H1 (cell line): Measurements from ENCODE around the gene SHOX. TPM values are rescaled to one million over a fixed set of nuclear protein-coding genes. Genes with fewer than 3 reads are reported as not detected.

Source experiments
- CBX5 ChIP-seq: fragments of 300-800, 300-1000 bp; sonication (generic); IDR thresholded peaks from 2 replicates; pipeline ENCODE4 v1.7.1; 2016; ENCODE audit warnings: antibody characterized with exemption, low read length, low read depth
- CHD7 ChIP-seq: fragments of 300-600 bp; sonication (generic); IDR thresholded peaks from 2 replicates; pipeline ENCODE4 v1.7.1; 2012; ENCODE audit warnings: low read length, moderate library complexity, mild to moderate bottlenecking, inconsistent platforms; ENCODE audit not compliant: insufficient replicate concordance
- HDAC2 ChIP-seq, 2 experiments: fragments of 300-600 bp in 1 of 2; sonication (generic) in 1 of 2; IDR thresholded peaks; 2 replicates each; pipeline ENCODE4 v1.6.1; 2011 to 2012; ENCODE audit warnings: low read depth in 2 of 2, low read length in 2 of 2, mild to moderate bottlenecking in 2 of 2, moderate library complexity in 2 of 2, borderline replicate concordance in 1 of 2, inconsistent platforms in 1 of 2
- HDAC6 ChIP-seq: IDR thresholded peaks from one replicate; pipeline ENCODE4 v1.7.1; 2012; ENCODE audit warnings: low read depth, mild to moderate bottlenecking, inconsistent platforms, low read length, moderate library complexity
- polyA plus RNA-seq, 7 experiments: library from polyadenylated mRNA; depleted of rRNA in 3 of 7; stranded (reverse) in 5 of 7; unstranded in 2 of 7; fragments of >200 nt in 5 of 7; fragments of 200-250 nt in 2 of 7; gene quantifications; 1 replicate in 5 of 7; 2 replicates in 1 of 7; 4 replicates in 1 of 7; pipeline versions ENCODE4 v1.2.1 to v1.2.3, GENCODE V29; 2011 to 2013; ENCODE audit warnings: missing spikeins in 2 of 7, mixed read lengths in 2 of 7
- total RNA-seq: library from RNA; stranded (reverse); fragmentation: NEBNext Ultra II Directional; extraction: Animal tissue kit (Norgen Biotek cat#: 25700); gene quantifications from 2 replicates; pipeline ENCODE4 v1.2.1, GENCODE V29; 2021

The SHOX gene
- total and polyA plus RNA-seq, 2 of the 8 experiments (the other 6 are each of a cell fraction or from before 2014, with no cell fraction given): 0.05 to 0.15 TPM

- TF ChIP-seq CHD7 (no peak), CBX5 (no peak), HDAC6 (no peak), HDAC2 (IDR thresholded peaks at IDR 0.05; ENCODE audit: borderline replicate concordance in 1 of 2, low read depth in 2 of 2, low read length in 2 of 2) (no peak)
Measured at GRCh38 chrX:614136-614535, 16.5 kb upstream of the SHOX start (continued).
